ENCODE results near the gene RPS6KC1. TPM values are rescaled to one million over a fixed set of nuclear protein-coding genes. Genes with fewer than 3 reads are reported as not detected.

The RPS6KC1 gene
- total RNA-seq, 2 experiments from 2014 or later = 6.2 to 7.0 TPM

GRCh38 chr1:213055767-213056166 lies 4.7 kb downstream of the RPS6KC1 start:
- peaks cover 38% of the 10 kb centered on the region for H3K4me1 Mint-ChIP-seq (ENCODE audit: low read depth)
- intact Hi-C loops (cut with DNase I, micrococcal nuclease) = no loop called here
- no peaks in the 10 kb centered on the region for H3K27me3 ChIP-seq (ENCODE audit: control insufficient read depth in 1 of 2, insufficient read depth in 2 of 2, low read length in 2 of 2)
- POLR2A ChIA-PET = no interaction called here
- no peak overlapping the region for H3K27ac Mint-ChIP-seq
- CTCF ChIA-PET = no interaction called here
- peaks cover 0 to 3% of the 10 kb centered on the region in 2 experiments for H3K9me3 ChIP-seq (ENCODE audit: control insufficient read depth in 1 of 2, insufficient read depth in 1 of 2, low read length in 2 of 2)
- H3K4me1 ChIP-seq (ENCODE audit: insufficient read depth, low read length) = peaks cover 14% of the 10 kb centered on the region
- no peak overlapping the region for H3K4me3 ChIP-seq (ENCODE audit: low read length)
- no peak for TF ChIP-seq CTCF (IDR thresholded peaks at IDR 0.05)
- H3K27ac ChIP-seq (ENCODE audit: low read depth in 1 of 2, low read length in 2 of 2) = no peak overlapping the region
- ATAC-seq (ENCODE audit: poor library complexity) = no peak
- H3K27me3 Mint-ChIP-seq = peaks cover 2% of the 10 kb centered on the region
- peaks cover 7% of the 10 kb centered on the region for H3K36me3 Mint-ChIP-seq (ENCODE audit: low read depth)
- H3K9me3 Mint-ChIP-seq = no peaks in the 10 kb centered on the region
- no peak for DNase-seq
- no peak overlapping the region for H3K4me3 Mint-ChIP-seq
- H3K36me3 ChIP-seq (ENCODE audit: insufficient read depth, low read length) = no peaks in the 10 kb centered on the region

GRCh38 chr1:213057264-213058059 lies 6.4 kb downstream of the RPS6KC1 start:
- no peak for DNase-seq
- Histone ChIP-seq H3K4me3 (ENCODE audit: low read length) (no peak overlapping the region), H3K27me3 (ENCODE audit: control insufficient read depth in 1 of 2, insufficient read depth in 2 of 2, low read length in 2 of 2) (no peaks in the 10 kb centered on the region), H3K9me3 (ENCODE audit: control insufficient read depth in 1 of 2, insufficient read depth in 1 of 2, low read length in 2 of 2) (no peaks in the 10 kb centered on the region), H3K36me3 (ENCODE audit: insufficient read depth, low read length) (no peaks in the 10 kb centered on the region), H3K4me1 (ENCODE audit: insufficient read depth, low read length) (peaks cover 5% of the 10 kb centered on the region), H3K27ac (ENCODE audit: low read depth in 1 of 2, low read length in 2 of 2) (no peak overlapping the region)
- no peak for ATAC-seq (ENCODE audit: poor library complexity)
- Mint-ChIP-seq H3K36me3 (ENCODE audit: low read depth) (peaks cover 7% of the 10 kb centered on the region), H3K9me3 (no peaks in the 10 kb centered on the region), H3K27ac (no peak overlapping the region), H3K27me3 (no peaks in the 10 kb centered on the region), H3K4me3 (no peak overlapping the region), H3K4me1 (ENCODE audit: low read depth) (peaks cover 34% of the 10 kb centered on the region)
- TF ChIP-seq CTCF (IDR thresholded peaks at IDR 0.05) = no peak
- ChIA-PET POLR2A (no interaction called here), CTCF (interaction anchor here (1.0 kb wide), 1 partner anchor 10 kb away, joined by 3 read pairs; no protein-coding TSS in a partner anchor)
- intact Hi-C loops (cut with DNase I, micrococcal nuclease) = no loop called here

DNA sequence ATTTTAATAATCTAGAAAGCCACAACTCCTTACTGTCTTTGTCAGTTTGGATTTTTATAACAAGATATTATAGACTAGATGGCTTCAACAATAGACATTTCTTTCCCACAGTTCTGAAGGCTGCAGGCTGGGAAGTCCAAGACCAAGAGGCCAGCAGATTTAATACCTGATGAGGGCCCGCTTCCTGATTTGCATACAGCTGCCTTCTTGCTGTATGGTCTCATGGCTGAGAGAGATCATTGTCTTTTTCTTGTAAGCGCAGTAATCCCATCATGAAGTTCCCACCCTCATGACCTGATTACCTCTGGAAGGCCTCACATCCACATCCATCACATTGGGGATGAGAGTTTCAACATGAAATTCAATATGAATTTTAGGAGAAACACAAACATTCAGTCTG lies 9.8 kb downstream of the RPS6KC1 start:
- Mint-ChIP-seq H3K4me3 (no peak overlapping the region), H3K4me1 (ENCODE audit: low read depth) (peaks cover 22% of the 10 kb centered on the region), H3K9me3 (no peaks in the 10 kb centered on the region), H3K27ac (no peak overlapping the region), H3K27me3 (no peaks in the 10 kb centered on the region), H3K36me3 (ENCODE audit: low read depth) (peaks cover 7% of the 10 kb centered on the region)
- CTCF ChIA-PET = no interaction called here
- H3K27me3 ChIP-seq (ENCODE audit: control insufficient read depth in 1 of 2, insufficient read depth in 2 of 2, low read length in 2 of 2) = no peaks in the 10 kb centered on the region
- no peak for ATAC-seq (ENCODE audit: poor library complexity)
- H3K27ac ChIP-seq (ENCODE audit: low read depth in 1 of 2, low read length in 2 of 2) = no peak overlapping the region
- H3K36me3 ChIP-seq (ENCODE audit: insufficient read depth, low read length) = no peaks in the 10 kb centered on the region
- TF ChIP-seq CTCF (IDR thresholded peaks at IDR 0.05) = no peak
- POLR2A ChIA-PET = no interaction called here
- H3K9me3 ChIP-seq (ENCODE audit: control insufficient read depth in 1 of 2, insufficient read depth in 1 of 2, low read length in 2 of 2) = no peaks in the 10 kb centered on the region
- no peak for DNase-seq
- H3K4me3 ChIP-seq (ENCODE audit: low read length) = no peak overlapping the region
- no peaks in the 10 kb centered on the region for H3K4me1 ChIP-seq (ENCODE audit: insufficient read depth, low read length)
- intact Hi-C loops (cut with DNase I, micrococcal nuclease) = no loop called here

All from CD4-positive, alpha-beta T cell (primary cell).